ENCODE measurements around the gene PDPR. TPM values are rescaled to one million over a fixed set of nuclear protein-coding genes. Genes with fewer than 3 reads are reported as not detected.
"Not testable (repeated sequence)": the region's sequence is repeated elsewhere in the genome, so short reads cannot be mapped to it uniquely, and the experiment has no call there.

The PDPR gene
- total and polyA plus RNA-seq, 2 donors (not counting 1 experiment from before 2014, with no cell fraction given), result 16.5 to 29.0 TPM

GRCh38 chr16:70163596-70163995 is 49.5 kb downstream of the PDPR start:
- H3K4me3 ChIP-seq (replicated peaks in 1 of 4; ENCODE audit: control extremely low read depth in 1 of 4, insufficient read depth in 1 of 4, low read depth in 3 of 4, low read length in 4 of 4), result no peak overlapping the region
- no peak overlapping the region for H3K4me2 ChIP-seq (ENCODE audit: extremely low read depth, insufficient read depth, low read length)
- H3K27me3 ChIP-seq (ENCODE audit: control insufficient read depth, insufficient read depth, low read length), result no peaks in the 10 kb centered on the region
- peaks cover 7% of the 10 kb centered on the region for H3K4me1 ChIP-seq (ENCODE audit: control insufficient read depth, extremely low read depth, insufficient read depth, low read length)
- no peaks in the 10 kb centered on the region for H3K79me2 ChIP-seq (ENCODE audit: control insufficient read depth, insufficient read depth, low read length)
- no peaks in the 10 kb centered on the region for H3K36me3 ChIP-seq (ENCODE audit: control insufficient read depth, insufficient read depth, low read length)
- no peaks in the 10 kb centered on the region for H4K20me1 ChIP-seq (ENCODE audit: control insufficient read depth, extremely low read depth, insufficient read depth, low read length)
- no peak overlapping the region for H2AFZ ChIP-seq (ENCODE audit: low read length)
- H3K27ac ChIP-seq (ENCODE audit: insufficient read depth, low read length), result no peak overlapping the region
- no peak overlapping the region for H3K9ac ChIP-seq (ENCODE audit: insufficient read depth, low read length)
- TF ChIP-seq CTCF (conservative IDR thresholded peaks at IDR 0.05 in 1 of 2, IDR thresholded peaks at IDR 0.05 in 1 of 2; ENCODE audit: low read depth in 1 of 2, low read length in 2 of 2) (no peak), EZH2 (IDR thresholded peaks at IDR 0.05; ENCODE audit: low read length, missing control alignments) (no peak)
- no peaks in the 10 kb centered on the region for H3K9me3 ChIP-seq (ENCODE audit: control insufficient read depth, insufficient read depth, low read depth, low read length)
- no peak for DNase-seq (ENCODE audit: low read depth in 2 of 2)

- not testable (repeated sequence) for H3K4me3 ChIP-seq (replicated peaks in 1 of 4; ENCODE audit: control extremely low read depth in 1 of 4, insufficient read depth in 1 of 4, low read depth in 3 of 4, low read length in 4 of 4); H3K79me2 ChIP-seq (ENCODE audit: control insufficient read depth, insufficient read depth, low read length); H3K9me3 ChIP-seq (ENCODE audit: control insufficient read depth, insufficient read depth, low read depth, low read length); H3K36me3 ChIP-seq (ENCODE audit: control insufficient read depth, insufficient read depth, low read length); H4K20me1 ChIP-seq (ENCODE audit: control insufficient read depth, extremely low read depth, insufficient read depth, low read length); H3K27me3 ChIP-seq (ENCODE audit: control insufficient read depth, insufficient read depth, low read length); H3K9ac ChIP-seq (ENCODE audit: insufficient read depth, low read length); H2AFZ ChIP-seq (ENCODE audit: low read length); H3K4me1 ChIP-seq (ENCODE audit: control insufficient read depth, extremely low read depth, insufficient read depth, low read length); H3K4me2 ChIP-seq (ENCODE audit: extremely low read depth, insufficient read depth, low read length); H3K27ac ChIP-seq (ENCODE audit: insufficient read depth, low read length); DNase-seq (ENCODE audit: low read depth in 2 of 2)
Observed at GRCh38 chr16:70166688-70167087, 52.6 kb downstream of the PDPR start.

GRCh38 chr16:70173212-70173837 is 59.2 kb downstream of the PDPR start, which contains the start of gene CLEC18C:
Gene CLEC18C (plus strand): TSS chr16:70173787. CDS start chr16:70174279, 492 bp downstream.
- H3K4me1 ChIP-seq (ENCODE audit: control insufficient read depth, extremely low read depth, insufficient read depth, low read length); H3K9ac ChIP-seq (ENCODE audit: insufficient read depth, low read length); H2AFZ ChIP-seq (ENCODE audit: low read length); H3K4me2 ChIP-seq (ENCODE audit: extremely low read depth, insufficient read depth, low read length); H3K27ac ChIP-seq (ENCODE audit: insufficient read depth, low read length); H4K20me1 ChIP-seq (ENCODE audit: control insufficient read depth, extremely low read depth, insufficient read depth, low read length); H3K9me3 ChIP-seq (ENCODE audit: control insufficient read depth, insufficient read depth, low read depth, low read length); DNase-seq (ENCODE audit: low read depth in 2 of 2); H3K79me2 ChIP-seq (ENCODE audit: control insufficient read depth, insufficient read depth, low read length); H3K36me3 ChIP-seq (ENCODE audit: control insufficient read depth, insufficient read depth, low read length); H3K4me3 ChIP-seq (replicated peaks in 1 of 4; ENCODE audit: control extremely low read depth in 1 of 4, insufficient read depth in 1 of 4, low read depth in 3 of 4, low read length in 4 of 4); H3K27me3 ChIP-seq (ENCODE audit: control insufficient read depth, insufficient read depth, low read length): not testable (repeated sequence)

- not testable (repeated sequence) for H3K4me3 ChIP-seq (replicated peaks in 1 of 4; ENCODE audit: control extremely low read depth in 1 of 4, insufficient read depth in 1 of 4, low read depth in 3 of 4, low read length in 4 of 4); H4K20me1 ChIP-seq (ENCODE audit: control insufficient read depth, extremely low read depth, insufficient read depth, low read length); H3K4me2 ChIP-seq (ENCODE audit: extremely low read depth, insufficient read depth, low read length); H3K4me1 ChIP-seq (ENCODE audit: control insufficient read depth, extremely low read depth, insufficient read depth, low read length); H3K36me3 ChIP-seq (ENCODE audit: control insufficient read depth, insufficient read depth, low read length); DNase-seq (ENCODE audit: low read depth in 2 of 2); H3K27ac ChIP-seq (ENCODE audit: insufficient read depth, low read length); H3K9me3 ChIP-seq (ENCODE audit: control insufficient read depth, insufficient read depth, low read depth, low read length); H3K79me2 ChIP-seq (ENCODE audit: control insufficient read depth, insufficient read depth, low read length); H3K27me3 ChIP-seq (ENCODE audit: control insufficient read depth, insufficient read depth, low read length); H3K9ac ChIP-seq (ENCODE audit: insufficient read depth, low read length); H2AFZ ChIP-seq (ENCODE audit: low read length)
Observed at GRCh38 chr16:70173916-70174315, 59.8 kb downstream of the PDPR start.

GRCh38 chr16:70174387-70174932 is 60.3 kb downstream of the PDPR start:
- H3K27me3 ChIP-seq (ENCODE audit: control insufficient read depth, insufficient read depth, low read length); H3K9me3 ChIP-seq (ENCODE audit: control insufficient read depth, insufficient read depth, low read depth, low read length); H3K36me3 ChIP-seq (ENCODE audit: control insufficient read depth, insufficient read depth, low read length); H3K9ac ChIP-seq (ENCODE audit: insufficient read depth, low read length); H2AFZ ChIP-seq (ENCODE audit: low read length); H4K20me1 ChIP-seq (ENCODE audit: control insufficient read depth, extremely low read depth, insufficient read depth, low read length); H3K4me3 ChIP-seq (replicated peaks in 1 of 4; ENCODE audit: control extremely low read depth in 1 of 4, insufficient read depth in 1 of 4, low read depth in 3 of 4, low read length in 4 of 4); H3K4me2 ChIP-seq (ENCODE audit: extremely low read depth, insufficient read depth, low read length); DNase-seq (ENCODE audit: low read depth in 2 of 2); H3K4me1 ChIP-seq (ENCODE audit: control insufficient read depth, extremely low read depth, insufficient read depth, low read length); H3K27ac ChIP-seq (ENCODE audit: insufficient read depth, low read length); H3K79me2 ChIP-seq (ENCODE audit: control insufficient read depth, insufficient read depth, low read length): not testable (repeated sequence)

GRCh38 chr16:70187858-70188607 is 73.9 kb downstream of the PDPR start:
- H3K4me1 ChIP-seq (ENCODE audit: control insufficient read depth, extremely low read depth, insufficient read depth, low read length); H3K9me3 ChIP-seq (ENCODE audit: control insufficient read depth, insufficient read depth, low read depth, low read length); H3K9ac ChIP-seq (ENCODE audit: insufficient read depth, low read length); H3K4me2 ChIP-seq (ENCODE audit: extremely low read depth, insufficient read depth, low read length); DNase-seq (ENCODE audit: low read depth in 2 of 2); H3K27ac ChIP-seq (ENCODE audit: insufficient read depth, low read length); H4K20me1 ChIP-seq (ENCODE audit: control insufficient read depth, extremely low read depth, insufficient read depth, low read length); H3K27me3 ChIP-seq (ENCODE audit: control insufficient read depth, insufficient read depth, low read length); H3K79me2 ChIP-seq (ENCODE audit: control insufficient read depth, insufficient read depth, low read length); H3K36me3 ChIP-seq (ENCODE audit: control insufficient read depth, insufficient read depth, low read length); H2AFZ ChIP-seq (ENCODE audit: low read length): not testable (repeated sequence)
- H3K4me3 ChIP-seq (replicated peaks in 1 of 4; ENCODE audit: control extremely low read depth in 1 of 4, insufficient read depth in 1 of 4, low read depth in 3 of 4, low read length in 4 of 4), result peak overlapping the region in 2 of 4 experiments; percentile 19 to 32

All from fibroblast of lung (primary cell).